ENCODE data around the gene MMAB.

GRCh38 chr12:109613649-109614455 is 40.5 kb upstream of the MMAB start:
- TF ChIP-seq FOXM1 (IDR thresholded peaks at IDR 0.05; ENCODE audit: borderline replicate concordance) = no peak
- TF ChIP-seq TARDBP (IDR thresholded peaks at IDR 0.05) = no peak
- no peak for TF ChIP-seq LEF1 (IDR thresholded peaks at IDR 0.05; ENCODE audit: borderline replicate concordance)
- TF ChIP-seq PKNOX1 (IDR thresholded peaks at IDR 0.05) = no peak
- TF ChIP-seq L3MBTL2 (conservative IDR thresholded peaks at IDR 0.05) = no peak
- no peak for TF ChIP-seq SP1 (IDR thresholded peaks at IDR 0.05)
- no peak for TF ChIP-seq HDGF (IDR thresholded peaks at IDR 0.05; ENCODE audit: borderline replicate concordance)
